Measurements from ENCODE around the gene MYT1. TPM values are rescaled to one million over a fixed set of nuclear protein-coding genes. Genes with fewer than 3 reads are reported as not detected.

The MYT1 gene
- total RNA-seq, 1 donor from 2014 or later = not detected

GRCh38 chr20:64140061-64140931 lies 24.0 kb upstream of the MYT1 start:
- ATAC-seq = no peak

DNA sequence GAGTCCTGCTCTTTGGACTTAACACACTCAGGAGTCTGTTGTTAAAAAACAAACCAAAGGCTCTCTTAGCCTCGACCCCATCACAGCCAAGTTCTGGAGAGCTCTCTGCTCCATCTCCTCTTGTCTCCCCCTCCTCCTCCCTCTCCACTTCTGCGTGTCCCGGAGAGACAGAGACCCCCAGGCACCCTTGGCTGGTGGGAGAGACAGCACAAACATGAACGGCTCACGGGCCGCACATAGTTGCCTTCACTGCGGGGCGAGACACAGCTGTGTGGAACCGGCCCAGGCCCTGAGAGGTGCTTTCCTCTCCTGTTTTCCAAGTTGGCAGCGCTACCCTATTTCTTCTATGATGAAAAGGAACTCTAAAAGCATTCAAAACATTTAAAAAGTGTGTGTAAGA lies 23.3 kb upstream of the MYT1 start:
- ATAC-seq = no peak

DNA sequence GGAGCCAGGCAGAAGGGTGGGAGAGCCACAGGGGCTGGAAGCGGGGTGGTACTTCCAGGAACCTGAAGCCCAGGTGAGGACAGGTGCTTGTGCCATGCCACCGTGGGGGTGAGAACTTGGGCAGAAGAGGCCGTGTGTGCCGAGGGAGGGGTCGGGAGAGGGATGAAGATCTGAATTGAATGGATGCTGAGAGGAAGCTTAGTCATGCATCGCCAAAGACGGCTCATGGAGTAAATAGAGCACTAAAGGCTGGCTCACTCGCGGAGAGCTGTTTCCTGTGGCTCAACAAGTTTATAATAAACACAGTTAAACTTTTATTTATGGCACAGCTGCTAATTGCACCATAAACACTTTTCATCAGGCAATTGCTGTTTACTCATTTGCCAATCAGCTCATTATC lies 21.7 kb upstream of the MYT1 start:
- peak; percentile 32 for ATAC-seq

- no peak for ATAC-seq
Measured at GRCh38 chr20:64143018-64143801, 21.0 kb upstream of the MYT1 start.

DNA sequence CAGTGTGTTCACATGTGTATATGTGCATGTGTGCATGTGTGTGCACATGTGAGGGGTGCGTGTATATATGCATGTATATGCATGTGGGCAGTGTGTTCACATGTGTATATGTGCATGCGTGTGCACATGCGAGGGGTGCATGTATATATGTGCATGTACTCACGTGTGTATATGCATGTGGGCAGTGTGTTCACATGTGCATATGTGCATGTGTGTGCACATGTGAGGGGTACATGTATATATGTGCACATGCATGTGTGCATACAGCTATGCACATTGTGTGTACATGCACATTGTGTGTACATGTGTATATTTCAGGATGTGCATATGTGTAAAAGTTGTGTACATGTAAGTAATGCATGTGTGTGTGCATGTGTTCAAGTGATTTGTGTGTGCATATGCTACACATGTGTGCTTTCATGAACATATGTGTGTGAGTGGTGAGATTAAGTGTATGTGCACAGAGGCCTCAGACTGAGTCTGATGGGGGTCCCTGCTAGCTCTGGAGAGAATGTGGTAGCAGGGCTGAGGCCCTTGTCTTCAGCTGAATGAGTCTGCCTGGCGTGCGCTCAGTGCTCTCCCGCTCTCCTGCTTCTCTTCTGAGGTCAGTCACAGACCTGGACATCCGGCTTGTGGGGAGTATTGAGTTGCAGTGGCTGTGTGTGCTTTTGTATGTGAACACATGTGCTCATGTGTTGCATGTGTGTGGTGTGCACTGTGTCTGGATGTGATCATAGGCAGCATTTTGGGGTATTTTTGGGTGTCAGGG lies 19.9 kb upstream of the MYT1 start:
- no peak for ATAC-seq

DNA sequence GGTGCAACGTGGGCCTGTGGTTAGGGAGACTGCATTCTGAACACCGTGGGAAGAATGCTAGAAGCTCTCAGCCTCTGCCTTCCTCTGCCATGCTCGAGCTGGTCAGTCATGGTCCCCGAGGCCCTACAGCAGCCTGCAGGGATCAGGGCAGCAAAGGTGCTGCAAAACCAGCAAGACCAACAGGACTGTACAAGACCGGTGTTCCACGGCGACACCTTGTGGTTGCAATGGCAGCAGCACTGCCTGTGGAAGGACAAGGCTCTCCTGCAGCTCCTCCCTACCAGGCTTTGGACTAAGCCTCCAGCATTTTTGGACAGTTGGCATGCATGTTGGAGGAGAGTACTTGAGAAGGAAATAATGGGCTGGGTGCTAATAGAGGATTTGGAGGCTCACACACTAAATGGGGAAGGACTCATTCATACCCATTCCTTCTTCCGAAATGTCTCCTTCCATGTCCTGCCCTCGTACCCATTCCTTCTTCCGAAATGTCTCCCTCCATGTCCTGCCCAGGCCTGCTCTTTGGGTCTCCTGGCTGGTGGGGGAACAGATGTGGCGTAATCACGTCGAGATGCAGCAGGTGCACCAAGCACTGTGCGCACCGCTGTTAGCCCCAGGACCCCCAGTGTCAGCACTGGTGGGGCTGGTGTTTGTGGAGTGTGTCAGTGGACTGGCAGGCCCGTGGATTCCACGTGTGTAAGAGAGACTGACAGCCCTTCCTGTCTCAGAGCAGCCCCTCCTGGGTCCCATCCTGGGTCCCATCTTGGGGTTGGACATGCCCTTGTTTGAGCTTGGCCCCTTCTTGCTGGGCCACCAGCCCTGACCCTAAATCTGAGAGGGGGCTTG lies 18.6 kb upstream of the MYT1 start:
- ATAC-seq = no peak

DNA sequence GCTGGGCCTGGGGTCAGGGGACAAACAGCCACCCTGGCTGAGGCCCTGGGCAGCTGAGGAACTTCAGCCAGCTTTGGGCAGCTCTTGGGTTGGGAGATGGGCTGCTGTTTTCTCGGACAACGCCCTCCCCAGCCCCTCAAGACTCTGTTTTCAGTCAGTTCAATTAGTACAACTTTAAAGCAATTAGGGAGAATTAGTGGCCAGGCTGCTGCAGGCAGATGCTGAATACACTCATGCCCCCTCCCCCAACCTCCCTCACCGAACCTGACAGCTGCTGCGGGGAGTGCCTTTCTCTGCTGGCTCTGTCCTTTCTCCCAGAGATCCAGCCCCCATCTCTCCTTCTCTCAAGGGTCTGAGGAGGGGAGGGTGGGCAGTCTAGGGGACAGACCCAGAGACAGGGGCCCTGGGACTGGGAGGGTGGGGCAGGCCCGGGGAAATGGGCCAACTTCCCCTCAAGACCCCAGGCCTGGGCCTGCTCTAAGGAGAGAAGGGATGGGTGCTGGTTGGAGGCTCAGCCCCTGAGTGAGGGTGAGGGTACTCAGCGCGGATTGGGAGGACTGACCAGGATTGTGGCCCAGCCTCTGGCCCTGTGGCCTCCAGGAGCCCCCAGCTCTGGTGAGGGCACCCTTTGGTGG lies 17.8 kb upstream of the MYT1 start:
- ATAC-seq = no peak

- ATAC-seq = no peak
Measured at GRCh38 chr20:64146936-64147477, 17.2 kb upstream of the MYT1 start.

- no peak for ATAC-seq
Measured at GRCh38 chr20:64148581-64148980, 15.7 kb upstream of the MYT1 start.

DNA sequence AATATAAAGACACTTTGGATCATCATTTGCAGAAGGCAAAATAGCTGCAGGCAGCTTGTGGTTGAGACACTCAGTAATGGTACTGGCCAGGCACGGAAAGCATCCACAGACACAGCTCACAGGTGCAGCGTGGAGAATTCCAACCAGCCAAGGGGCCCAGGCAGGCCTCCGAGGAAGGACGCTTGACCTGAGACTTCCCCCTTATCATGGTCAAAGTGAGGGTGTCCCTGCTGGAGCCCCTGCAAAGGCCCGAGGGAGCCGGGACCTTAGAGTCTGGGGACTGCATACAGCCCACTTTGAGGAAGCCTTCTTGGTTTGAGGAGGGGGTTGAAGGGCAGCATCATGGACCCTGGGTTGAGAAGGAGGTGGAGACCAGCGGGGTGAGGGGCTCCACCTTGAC lies 15.1 kb upstream of the MYT1 start:
- ATAC-seq = no peak

DNA sequence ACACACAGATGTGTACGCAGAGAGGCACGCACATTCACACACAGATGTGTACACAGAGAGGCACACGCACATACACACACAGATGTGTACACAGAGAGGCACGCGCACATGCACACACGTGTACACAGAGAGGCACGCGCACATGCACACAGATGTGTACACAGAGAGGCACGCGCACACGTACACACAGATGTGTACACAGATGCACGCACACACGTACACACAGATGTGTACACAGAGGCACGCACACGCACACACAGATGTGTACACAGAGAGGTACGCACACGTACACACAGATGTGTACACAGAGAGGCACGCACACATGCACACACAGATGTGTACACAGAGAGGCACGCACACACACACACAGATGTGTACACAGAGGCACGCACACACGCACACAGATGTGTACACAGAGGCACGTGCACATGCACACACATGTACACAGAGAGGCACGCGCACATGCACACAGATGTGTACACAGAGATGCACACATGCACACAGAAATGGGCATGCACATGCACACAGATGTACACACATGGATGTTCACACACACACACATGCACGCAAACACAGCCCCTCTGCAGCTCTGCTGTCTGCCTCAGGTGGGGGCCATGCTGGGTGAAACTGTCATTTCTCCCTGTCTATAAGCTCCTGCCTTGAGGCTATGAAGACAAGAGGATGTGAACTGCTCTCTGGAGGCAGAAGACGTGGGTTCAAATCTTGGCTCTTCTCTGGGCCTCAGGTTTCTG lies 14.3 kb upstream of the MYT1 start:
- ATAC-seq = no peak

DNA sequence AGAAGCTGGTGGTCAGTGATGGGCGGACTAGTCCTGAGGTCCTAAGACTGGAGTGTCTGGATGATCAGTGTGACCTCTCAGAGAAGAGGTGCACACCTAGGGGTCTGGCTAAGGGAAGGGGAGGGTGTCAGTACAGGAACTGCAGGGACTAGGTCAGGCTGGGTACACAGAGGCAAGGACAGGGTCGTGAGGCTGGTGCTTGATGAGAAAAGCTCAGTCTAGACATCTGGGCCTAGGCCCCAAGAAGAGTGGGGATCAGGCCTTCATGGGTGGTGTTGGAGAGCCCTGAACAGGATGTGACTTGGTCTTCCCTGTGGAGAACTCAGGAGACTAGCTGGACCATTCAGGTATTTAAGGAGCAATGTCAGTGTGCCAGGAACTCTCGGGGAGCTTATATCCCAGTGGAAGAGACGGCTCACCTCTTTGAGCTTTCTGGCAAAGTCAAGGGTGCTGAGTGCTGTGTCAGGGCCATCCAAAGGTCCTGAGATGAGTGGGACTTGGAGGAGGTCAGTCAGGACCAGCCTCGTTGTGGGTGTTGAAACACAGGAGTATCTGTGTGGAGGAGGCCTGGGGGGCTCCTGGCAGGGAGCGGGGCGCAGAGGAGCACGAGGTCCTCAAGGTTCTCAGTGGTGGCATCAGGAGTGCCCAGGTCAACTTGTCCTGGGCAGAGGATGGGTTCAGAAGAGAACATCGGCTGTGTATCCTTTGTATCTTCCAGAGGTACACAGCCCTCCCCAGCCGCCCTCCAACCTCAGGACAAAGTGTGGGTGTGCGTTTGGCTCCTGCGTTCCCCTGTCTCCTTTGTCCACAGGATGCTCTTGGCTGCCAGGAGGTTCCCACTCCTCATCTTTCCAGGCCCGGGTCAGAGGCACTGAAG lies 13.3 kb upstream of the MYT1 start:
- no peak for ATAC-seq

- peak; percentile 79 for ATAC-seq
Measured at GRCh38 chr20:64151633-64152530, 12.4 kb upstream of the MYT1 start.

GRCh38 chr20:64152906-64153305 lies 11.3 kb upstream of the MYT1 start:
- ATAC-seq = no peak

- no peak for ATAC-seq
Measured at GRCh38 chr20:64153410-64153809, 10.8 kb upstream of the MYT1 start.

GRCh38 chr20:64153861-64154589 lies 10.2 kb upstream of the MYT1 start:
- no peak for ATAC-seq

DNA sequence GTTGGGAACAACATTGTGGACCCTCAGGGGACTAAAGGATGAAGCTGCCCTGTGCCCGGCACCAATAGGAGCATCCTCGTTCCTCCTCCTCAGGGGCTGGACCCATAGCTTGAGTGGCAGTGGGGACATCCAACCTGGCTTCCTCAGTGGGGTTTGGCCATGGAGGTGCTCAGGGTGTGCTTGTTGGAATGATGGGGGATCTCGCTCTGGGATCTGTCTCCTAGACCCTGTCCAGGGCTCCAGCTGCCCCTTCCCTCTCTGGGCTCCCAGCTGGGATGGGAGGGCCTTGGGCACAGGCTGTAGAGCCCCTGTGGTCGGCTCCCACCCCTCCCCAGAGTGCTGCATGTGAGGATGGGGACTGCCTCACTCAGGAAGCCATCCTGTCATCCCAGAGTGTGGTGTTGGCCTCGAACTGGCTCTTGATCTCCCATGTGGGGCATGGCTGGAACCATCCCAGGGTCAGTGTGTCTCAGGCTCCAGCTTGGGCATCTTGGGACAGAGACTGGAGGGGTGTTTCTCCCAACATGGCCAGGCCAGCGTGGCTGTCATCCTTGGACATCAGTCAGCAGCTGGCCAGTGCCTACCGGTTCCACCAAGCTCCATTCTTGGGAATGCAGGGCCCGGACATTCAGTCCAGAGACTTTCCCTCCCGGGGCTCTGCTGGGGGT lies 9.5 kb upstream of the MYT1 start:
- ATAC-seq = no peak
